Thyroid gland (tissue), 4 donors: Measurements from ENCODE around the gene GCNT3.

Source experiments
- CTCF ChIP-seq, 6 experiments: fragments of 200-600 bp in 3 of 6; fragments of 450-650 bp in 3 of 6; sonication (generic) in 3 of 6; IDR thresholded peaks; one replicate each; pipeline ENCODE4 v1.5.1; 2016 to 2019; ENCODE audit warnings: antibody characterized with exemption in 6 of 6, mild to moderate bottlenecking in 2 of 6, inconsistent platforms in 1 of 6, moderate library complexity in 1 of 6
- POLR2A ChIP-seq, 2 donors: fragments of 450-650 bp; IDR thresholded peaks; one replicate each; pipeline ENCODE4 v1.6.1; 2017; ENCODE audit warnings: antibody characterized with exemption in 2 of 2, mild to moderate bottlenecking in 2 of 2, moderate library complexity in 1 of 2

GRCh38 chr15:59646277-59646676, 34.7 kb downstream of the GCNT3 start:
- TF ChIP-seq CTCF (IDR thresholded peaks at IDR 0.05) (no peak), POLR2A (IDR thresholded peaks at IDR 0.05) (no peak)
